Suprapubic skin (tissue), 4 donors: ENCODE results near the gene CALR3. TPM values are rescaled to one million over a fixed set of nuclear protein-coding genes. Genes with fewer than 3 reads are reported as not detected.
A peak's percentile ranks its signal among the peaks of the same experiment; 100 is the strongest.
"Not testable (repeated sequence)": the region's sequence is repeated elsewhere in the genome, so short reads cannot be mapped to it uniquely, and the experiment has no call there.

Experiments used
- DNase-seq, 2 donors: peaks; one replicate each; pipeline ENCODE4 v3.0.0-alpha.2; 2019; ENCODE audit warnings: low spot score in 2 of 2
- H3K27ac ChIP-seq: fragments of 200-600 bp; sonication (generic); one replicate; pipeline ENCODE4 v1.5.1; 2019
- H3K27me3 ChIP-seq: fragments of 200-600 bp; sonication (generic); one replicate; pipeline ENCODE4 v1.5.1; 2019
- H3K36me3 ChIP-seq: fragments of 200-600 bp; sonication (generic); one replicate; pipeline ENCODE4 v1.5.1; 2019
- H3K4me1 ChIP-seq: fragments of 200-600 bp; sonication (generic); one replicate; pipeline ENCODE4 v1.5.1; 2019
- H3K4me3 ChIP-seq: fragments of 200-600 bp; sonication (generic); one replicate; pipeline ENCODE4 v1.5.1; 2019; ENCODE audit warnings: mild to moderate bottlenecking
- H3K9me3 ChIP-seq: fragments of 200-600 bp; sonication (generic); one replicate; pipeline ENCODE4 v1.5.1; 2019
- EP300 ChIP-seq: sonication (generic); formaldehyde crosslinking; IDR thresholded peaks from one replicate; pipeline ENCODE4 v1.6.1; 2017; ENCODE audit warnings: antibody characterized with exemption
- POLR2A ChIP-seq, 2 donors: fragments of 450-650 bp; IDR thresholded peaks; one replicate each; pipeline ENCODE4 v1.6.1; 2017; ENCODE audit warnings: antibody characterized with exemption in 2 of 2, mild to moderate bottlenecking in 2 of 2, moderate library complexity in 2 of 2
- POLR2AphosphoS5 ChIP-seq, 3 donors: sonication (generic); formaldehyde crosslinking; IDR thresholded peaks; one replicate each; pipeline ENCODE4 v1.6.1; 2017; ENCODE audit warnings: antibody characterized with exemption in 3 of 3
- WGBS: methylation state at CpG from one replicate; pipeline ENCODE4 v1.1.5; 2018; 5-methylcytosine and 5-hydroxymethylcytosine counted together
- total RNA-seq, 4 donors: library from RNA; depleted of rRNA; stranded (reverse); fragments of >200 nt; gene quantifications; one replicate each; pipeline ENCODE4 v1.1.0, GENCODE V29; 2016
- TF ChIP-seq, protein P1 (sequence below), 2 donors: fragments of 200-600 bp in 1 of 2; fragments of 450-650 bp in 1 of 2; sonication (generic) in 1 of 2; IDR thresholded peaks; one replicate each; pipeline ENCODE4 v1.5.1; 2016 to 2019; ENCODE audit warnings: antibody characterized with exemption in 2 of 2, mild to moderate bottlenecking in 1 of 2, moderate library complexity in 1 of 2

CALR3 gene, protein sequence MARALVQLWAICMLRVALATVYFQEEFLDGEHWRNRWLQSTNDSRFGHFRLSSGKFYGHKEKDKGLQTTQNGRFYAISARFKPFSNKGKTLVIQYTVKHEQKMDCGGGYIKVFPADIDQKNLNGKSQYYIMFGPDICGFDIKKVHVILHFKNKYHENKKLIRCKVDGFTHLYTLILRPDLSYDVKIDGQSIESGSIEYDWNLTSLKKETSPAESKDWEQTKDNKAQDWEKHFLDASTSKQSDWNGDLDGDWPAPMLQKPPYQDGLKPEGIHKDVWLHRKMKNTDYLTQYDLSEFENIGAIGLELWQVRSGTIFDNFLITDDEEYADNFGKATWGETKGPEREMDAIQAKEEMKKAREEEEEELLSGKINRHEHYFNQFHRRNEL
- total RNA-seq = not detected

- no peaks in the 10 kb centered on the region for H3K27me3 ChIP-seq
- H3K27ac ChIP-seq = peak within 1 kb of the TSS; percentile 64
- 2% methylated on average over 7 of the region's 52 CpGs for WGBS
- H3K36me3 ChIP-seq = peaks cover 2% of the 10 kb centered on the region
- H3K9me3 ChIP-seq = no peaks in the 10 kb centered on the region
- H3K4me1 ChIP-seq = peaks cover 12% of the 10 kb centered on the region
- H3K4me3 ChIP-seq = peak within 1 kb of the TSS; percentile 79
- DNase-seq = peak; percentile 99
- peak in 1 of 3 donors; percentile 83 for TF ChIP-seq POLR2AphosphoS5 (IDR thresholded peaks at IDR 0.05)
- TF ChIP-seq, protein P1, sequence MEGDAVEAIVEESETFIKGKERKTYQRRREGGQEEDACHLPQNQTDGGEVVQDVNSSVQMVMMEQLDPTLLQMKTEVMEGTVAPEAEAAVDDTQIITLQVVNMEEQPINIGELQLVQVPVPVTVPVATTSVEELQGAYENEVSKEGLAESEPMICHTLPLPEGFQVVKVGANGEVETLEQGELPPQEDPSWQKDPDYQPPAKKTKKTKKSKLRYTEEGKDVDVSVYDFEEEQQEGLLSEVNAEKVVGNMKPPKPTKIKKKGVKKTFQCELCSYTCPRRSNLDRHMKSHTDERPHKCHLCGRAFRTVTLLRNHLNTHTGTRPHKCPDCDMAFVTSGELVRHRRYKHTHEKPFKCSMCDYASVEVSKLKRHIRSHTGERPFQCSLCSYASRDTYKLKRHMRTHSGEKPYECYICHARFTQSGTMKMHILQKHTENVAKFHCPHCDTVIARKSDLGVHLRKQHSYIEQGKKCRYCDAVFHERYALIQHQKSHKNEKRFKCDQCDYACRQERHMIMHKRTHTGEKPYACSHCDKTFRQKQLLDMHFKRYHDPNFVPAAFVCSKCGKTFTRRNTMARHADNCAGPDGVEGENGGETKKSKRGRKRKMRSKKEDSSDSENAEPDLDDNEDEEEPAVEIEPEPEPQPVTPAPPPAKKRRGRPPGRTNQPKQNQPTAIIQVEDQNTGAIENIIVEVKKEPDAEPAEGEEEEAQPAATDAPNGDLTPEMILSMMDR (IDR thresholded peaks at IDR 0.05) = no peak
- no peak for TF ChIP-seq POLR2A (IDR thresholded peaks at IDR 0.05)
Measured at GRCh38 chr19:16495982-16496612, at the start of gene CALR3, which contains the start of gene C19orf44. CALR3 (minus strand) TSS chr19:16496167; CDS start chr19:16496129, 38 bp downstream. C19orf44 (plus strand) TSS chr19:16496394; CDS start chr19:16500793, 4,399 bp downstream.

- Histone ChIP-seq H3K27ac (no peak overlapping the region), H3K4me3 (no peak overlapping the region), H3K9me3 (no peaks in the 10 kb centered on the region), H3K27me3 (no peaks in the 10 kb centered on the region), H3K36me3 (no peaks in the 10 kb centered on the region), H3K4me1 (peaks cover 38% of the 10 kb centered on the region)
- TF ChIP-seq, protein P1 (IDR thresholded peaks at IDR 0.05) = no peak
- TF ChIP-seq POLR2AphosphoS5 (IDR thresholded peaks at IDR 0.05) = no peak
- TF ChIP-seq POLR2A (IDR thresholded peaks at IDR 0.05) = no peak
- no peak for TF ChIP-seq EP300
- WGBS = 92% methylated on average over 11 of the region's 11 CpGs
- DNase-seq = no peak
Measured at GRCh38 chr19:16544473-16545231, 48.7 kb upstream of the CALR3 start.

- not testable (repeated sequence) for H3K36me3 ChIP-seq, H3K27me3 ChIP-seq, H3K4me3 ChIP-seq, DNase-seq, H3K9me3 ChIP-seq, H3K27ac ChIP-seq
- WGBS = 75% methylated on average over 6 of the region's 6 CpGs
- peaks cover 42% of the 10 kb centered on the region for H3K4me1 ChIP-seq
Measured at GRCh38 chr19:16543734-16544133, 47.8 kb upstream of the CALR3 start.

- Histone ChIP-seq H3K36me3 (peaks cover 8% of the 10 kb centered on the region), H3K27me3 (no peaks in the 10 kb centered on the region), H3K4me3 (peak overlapping the region; percentile 90), H3K9me3 (no peaks in the 10 kb centered on the region), H3K27ac (peak overlapping the region; percentile 91), H3K4me1 (peaks cover 49% of the 10 kb centered on the region)
- 5% methylated on average over 11 of the region's 15 CpGs for WGBS
- no peak for DNase-seq
- TF ChIP-seq POLR2A (IDR thresholded peaks at IDR 0.05) = no peak
- TF ChIP-seq POLR2AphosphoS5 (IDR thresholded peaks at IDR 0.05) = no peak
- TF ChIP-seq, protein P1 (IDR thresholded peaks at IDR 0.05) = no peak
- no peak for TF ChIP-seq EP300
Measured at GRCh38 chr19:16542910-16543472, 47.0 kb upstream of the CALR3 start.

- peak within 1 kb of the TSS; percentile 91 for H3K27ac ChIP-seq
- peak within 1 kb of the TSS; percentile 90 for H3K4me3 ChIP-seq
- H3K4me1 ChIP-seq = peaks cover 49% of the 10 kb centered on the region
- no peaks in the 10 kb centered on the region for H3K27me3 ChIP-seq
- TF ChIP-seq POLR2AphosphoS5 (IDR thresholded peaks at IDR 0.05) (peak; percentile 55 to 87 (median 68)), POLR2A (IDR thresholded peaks at IDR 0.05) (peak in 1 of 2 donors; percentile 83)
- TF ChIP-seq, protein P1 (IDR thresholded peaks at IDR 0.05) = no peak
- WGBS = 3% methylated on average over 7 of the region's 108 CpGs
- no peaks in the 10 kb centered on the region for H3K9me3 ChIP-seq
- H3K36me3 ChIP-seq = peaks cover 11% of the 10 kb centered on the region
- DNase-seq = peak; percentile 95
Measured at GRCh38 chr19:16542045-16542909, 46.3 kb upstream of the CALR3 start, which contains the start of gene CHERP. CHERP (minus strand) TSS chr19:16542437; CDS start chr19:16542378, 59 bp downstream.
